ENCODE results near the gene LDB3.

The LDB3 gene

GRCh38 chr10:86758189-86759072 lies 90.1 kb downstream of the LDB3 start:
- Mint-ChIP-seq H3K4me3 (peak overlapping the region; percentile 78), H3K27me3 (peaks cover 24% of the 10 kb centered on the region), H3K36me3 (no peaks in the 10 kb centered on the region), H3K4me1 (peaks cover 36% of the 10 kb centered on the region), H3K9me3 (no peaks in the 10 kb centered on the region), H3K27ac (no peak overlapping the region)

GRCh38 chr10:86759073-86759672 lies 90.9 kb downstream of the LDB3 start:
- no peaks in the 10 kb centered on the region for H3K9me3 Mint-ChIP-seq
- peak overlapping the region; percentile 78 for H3K4me3 Mint-ChIP-seq
- H3K27me3 Mint-ChIP-seq = peaks cover 24% of the 10 kb centered on the region
- H3K4me1 Mint-ChIP-seq = peaks cover 36% of the 10 kb centered on the region
- H3K27ac Mint-ChIP-seq = no peak overlapping the region
- no peaks in the 10 kb centered on the region for H3K36me3 Mint-ChIP-seq

GRCh38 chr10:86763404-86763803 lies 95.1 kb downstream of the LDB3 start:
- Mint-ChIP-seq H3K4me3 (no peak overlapping the region), H3K27me3 (peaks cover 15% of the 10 kb centered on the region), H3K9me3 (no peaks in the 10 kb centered on the region), H3K27ac (no peak overlapping the region), H3K36me3 (no peaks in the 10 kb centered on the region), H3K4me1 (peaks cover 24% of the 10 kb centered on the region)

DNA sequence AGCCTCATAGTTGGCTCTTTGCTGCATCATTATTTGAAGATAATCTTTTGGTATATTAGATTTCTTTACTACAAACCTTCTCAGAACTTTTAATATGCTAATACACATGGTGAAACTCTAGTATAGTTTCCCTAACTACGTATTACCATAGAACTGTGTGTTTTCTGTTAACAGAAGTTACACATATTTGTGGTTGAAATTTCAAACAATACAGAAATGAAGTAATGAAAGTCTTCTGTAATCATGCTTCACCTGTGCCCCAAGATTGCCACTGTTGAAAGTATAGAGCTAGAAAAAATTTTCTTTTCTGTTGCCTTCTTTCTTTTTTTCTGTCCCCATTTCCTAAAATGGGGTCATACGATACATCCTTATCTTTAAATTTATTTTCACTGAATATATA lies 97.2 kb downstream of the LDB3 start:
- Mint-ChIP-seq H3K4me1 (peaks cover 18% of the 10 kb centered on the region), H3K27me3 (peaks cover 3% of the 10 kb centered on the region), H3K36me3 (no peaks in the 10 kb centered on the region), H3K9me3 (no peaks in the 10 kb centered on the region), H3K4me3 (no peak overlapping the region), H3K27ac (no peak overlapping the region)

GRCh38 chr10:86768412-86769062 lies 100.2 kb downstream of the LDB3 start:
- H3K9me3 Mint-ChIP-seq = no peaks in the 10 kb centered on the region
- no peaks in the 10 kb centered on the region for H3K36me3 Mint-ChIP-seq
- H3K4me3 Mint-ChIP-seq = no peak overlapping the region
- peaks cover 18% of the 10 kb centered on the region for H3K4me1 Mint-ChIP-seq
- H3K27me3 Mint-ChIP-seq = peaks cover 1% of the 10 kb centered on the region
- H3K27ac Mint-ChIP-seq = no peak overlapping the region

- peaks cover 18% of the 10 kb centered on the region for H3K4me1 Mint-ChIP-seq
- no peak overlapping the region for H3K27ac Mint-ChIP-seq
- H3K27me3 Mint-ChIP-seq = no peaks in the 10 kb centered on the region
- H3K4me3 Mint-ChIP-seq = no peak overlapping the region
- H3K9me3 Mint-ChIP-seq = no peaks in the 10 kb centered on the region
- no peaks in the 10 kb centered on the region for H3K36me3 Mint-ChIP-seq
Measured at GRCh38 chr10:86769991-86770390, 101.7 kb downstream of the LDB3 start.

GRCh38 chr10:86770412-86770960 lies 102.2 kb downstream of the LDB3 start:
- Mint-ChIP-seq H3K4me1 (peaks cover 17% of the 10 kb centered on the region), H3K27me3 (no peaks in the 10 kb centered on the region), H3K4me3 (no peak overlapping the region), H3K9me3 (no peaks in the 10 kb centered on the region), H3K27ac (no peak overlapping the region), H3K36me3 (no peaks in the 10 kb centered on the region)

DNA sequence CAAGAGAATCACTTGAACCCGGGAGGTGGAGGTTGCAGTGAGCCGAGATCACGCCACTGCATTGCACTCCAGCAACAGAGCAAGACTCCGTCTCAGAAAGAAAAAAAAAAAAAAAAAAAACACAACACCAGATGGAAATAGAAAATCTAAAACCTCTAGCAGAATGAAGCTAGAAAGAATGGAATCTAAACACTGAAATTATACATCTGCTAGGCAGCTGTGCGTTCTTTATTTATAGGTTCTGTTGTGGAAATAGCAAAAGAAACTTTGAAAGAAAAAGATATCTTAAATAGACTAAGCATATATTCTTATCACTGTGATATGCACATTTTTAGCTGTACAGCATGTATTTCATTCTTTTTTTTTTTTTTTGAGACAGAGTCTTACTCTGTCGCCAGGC lies 105.2 kb downstream of the LDB3 start:
- H3K4me3 Mint-ChIP-seq = no peak overlapping the region

DNA sequence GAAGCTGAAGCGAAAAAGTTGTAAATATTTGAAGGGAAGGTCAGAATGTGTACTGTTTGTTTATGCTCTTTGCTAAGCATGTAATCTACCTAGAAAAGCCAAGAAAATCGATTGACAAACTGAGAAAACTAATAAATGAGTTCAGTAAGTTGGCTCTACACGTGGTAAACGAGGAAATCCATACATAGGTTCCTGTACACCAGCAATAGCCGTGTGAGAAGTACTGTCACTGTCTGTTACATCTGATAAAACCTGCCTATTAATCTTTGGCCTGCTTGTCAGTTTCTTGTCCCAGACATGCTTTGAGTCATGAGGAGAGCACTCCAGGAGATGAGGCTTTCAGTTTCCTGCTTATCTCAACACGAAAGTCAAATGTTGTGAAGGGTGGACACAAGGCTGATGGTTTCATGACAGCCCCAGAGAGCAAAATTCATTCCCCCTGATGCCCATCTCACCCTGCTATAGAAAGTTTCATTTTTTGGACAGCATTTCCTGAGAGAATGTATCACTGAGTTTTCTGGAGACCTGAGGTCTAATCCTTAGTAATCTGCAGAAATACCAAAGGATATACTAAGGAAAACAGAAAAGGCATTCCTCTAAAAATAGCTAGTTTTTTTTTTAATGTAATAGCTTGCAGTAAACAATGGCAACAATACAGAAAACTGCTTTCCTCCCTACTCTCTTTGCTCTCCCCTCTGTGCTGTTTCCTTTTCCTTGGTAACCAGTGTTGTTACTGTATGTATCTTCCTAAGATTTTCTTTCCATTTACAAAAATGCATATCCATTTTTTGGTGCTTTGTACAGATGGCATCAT lies 107.0 kb downstream of the LDB3 start:
- no peak overlapping the region for H3K27ac Mint-ChIP-seq
- no peaks in the 10 kb centered on the region for H3K27me3 Mint-ChIP-seq
- H3K4me1 Mint-ChIP-seq = peaks cover 3% of the 10 kb centered on the region
- H3K4me3 Mint-ChIP-seq = no peak overlapping the region
- no peaks in the 10 kb centered on the region for H3K9me3 Mint-ChIP-seq
- peaks cover 2% of the 10 kb centered on the region for H3K36me3 Mint-ChIP-seq

More for the DNA sequence above, 105.2 kb downstream of the LDB3 start:
- peaks cover 10% of the 10 kb centered on the region for H3K4me1 Mint-ChIP-seq
- H3K27ac Mint-ChIP-seq = no peak overlapping the region
- peaks cover 2% of the 10 kb centered on the region for H3K36me3 Mint-ChIP-seq
- H3K9me3 Mint-ChIP-seq = no peaks in the 10 kb centered on the region
- no peaks in the 10 kb centered on the region for H3K27me3 Mint-ChIP-seq

DNA sequence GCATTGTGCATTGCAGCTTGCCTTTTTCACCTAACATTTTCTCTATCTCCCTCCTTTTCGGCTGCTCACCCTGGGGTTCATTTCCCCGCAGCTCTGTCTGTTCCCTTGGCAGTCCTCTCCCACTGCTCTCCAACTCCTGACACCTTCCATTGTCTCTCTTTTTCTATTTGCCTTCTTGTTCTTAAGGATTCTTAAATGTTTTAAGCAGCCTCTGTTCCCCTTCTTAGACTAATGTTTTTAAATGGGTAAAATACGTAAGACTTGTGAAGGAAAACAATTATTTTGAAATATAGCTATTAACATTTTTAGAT lies 107.5 kb downstream of the LDB3 start:
- Mint-ChIP-seq H3K36me3 (peaks cover 2% of the 10 kb centered on the region), H3K4me1 (no peaks in the 10 kb centered on the region)

GRCh38 chr10:86779220-86780017 lies 111.1 kb downstream of the LDB3 start:
- H3K4me1 Mint-ChIP-seq = no peaks in the 10 kb centered on the region
- H3K27me3 Mint-ChIP-seq = no peaks in the 10 kb centered on the region
- H3K4me3 Mint-ChIP-seq = no peak overlapping the region
- H3K27ac Mint-ChIP-seq = no peak overlapping the region
- peaks cover 6% of the 10 kb centered on the region for H3K36me3 Mint-ChIP-seq
- H3K9me3 Mint-ChIP-seq = no peaks in the 10 kb centered on the region

More for the DNA sequence above, 107.5 kb downstream of the LDB3 start:
- Mint-ChIP-seq H3K27me3 (no peaks in the 10 kb centered on the region), H3K9me3 (no peaks in the 10 kb centered on the region), H3K27ac (no peak overlapping the region), H3K4me3 (no peak overlapping the region)

- Mint-ChIP-seq H3K4me1 (no peaks in the 10 kb centered on the region), H3K36me3 (peaks cover 10% of the 10 kb centered on the region), H3K9me3 (peaks cover 5% of the 10 kb centered on the region), H3K27me3 (no peaks in the 10 kb centered on the region), H3K4me3 (no peak overlapping the region), H3K27ac (no peak overlapping the region)
Measured at GRCh38 chr10:86782701-86783418, 114.5 kb downstream of the LDB3 start.

- H3K4me1 Mint-ChIP-seq = no peaks in the 10 kb centered on the region
- no peak overlapping the region for H3K4me3 Mint-ChIP-seq
- H3K27ac Mint-ChIP-seq = no peak overlapping the region
- no peaks in the 10 kb centered on the region for H3K27me3 Mint-ChIP-seq
- H3K36me3 Mint-ChIP-seq = peaks cover 8% of the 10 kb centered on the region
- H3K9me3 Mint-ChIP-seq = peaks cover 5% of the 10 kb centered on the region
Measured at GRCh38 chr10:86785037-86785436, 116.7 kb downstream of the LDB3 start.

Data from activated naive CD4-positive, alpha-beta T cell treated with anti-CD3 and anti-CD28 coated beads, Interleukin-2, amount 50 U/mL, for 24 hours (primary cell).